ENCODE data around the gene C7orf57.
"Not testable (repeated sequence)": the region's sequence is repeated elsewhere in the genome, so short reads cannot be mapped to it uniquely, and the experiment has no call there.

The C7orf57 gene

DNA sequence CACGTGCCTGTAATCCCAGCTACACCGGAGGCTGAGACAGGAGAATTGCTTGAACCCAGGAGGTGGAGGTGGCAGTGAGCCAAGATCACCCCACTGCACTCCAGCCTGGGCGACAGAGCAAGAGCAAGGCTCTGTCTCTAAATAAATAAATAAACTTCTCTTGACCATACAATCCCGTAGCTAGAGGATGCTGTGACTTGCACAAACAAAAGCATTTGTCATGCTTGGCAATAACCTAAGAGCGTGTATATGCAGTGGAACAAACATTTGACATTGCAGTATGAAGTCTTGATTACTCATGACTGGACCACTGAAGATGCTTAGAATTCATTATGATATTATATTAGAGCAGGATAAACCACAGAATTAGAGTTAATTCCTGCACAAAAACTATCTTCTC is 1.4 kb upstream of the C7orf57 start:
- DNase-seq (ENCODE audit: low read depth in 1 of 2, low spot score in 1 of 2): no peak

DNA sequence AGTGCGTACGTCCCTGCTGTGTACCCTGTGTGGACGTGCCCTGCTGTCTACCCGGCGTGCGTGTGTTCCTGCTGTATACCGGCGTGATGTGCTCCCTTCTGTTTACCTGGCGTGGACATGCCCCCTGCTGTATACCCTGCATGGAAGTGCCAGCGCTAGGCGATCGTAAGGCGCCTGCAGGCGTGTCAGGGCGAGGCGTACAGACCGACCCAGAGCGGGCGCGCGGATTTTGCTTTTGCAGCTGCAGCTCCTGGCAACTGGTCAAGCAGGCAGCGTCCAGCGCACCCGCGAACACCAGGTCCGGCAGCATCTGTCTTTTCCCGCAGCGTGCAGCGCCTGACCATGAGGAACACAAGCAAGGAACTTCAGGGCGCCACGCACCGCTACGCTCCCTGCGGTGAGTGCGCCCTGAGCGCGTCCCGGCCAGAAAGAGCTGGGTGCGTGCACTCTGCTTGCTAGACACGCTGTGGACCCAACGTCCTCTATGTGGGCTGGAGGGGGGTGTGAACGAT is 680 bp downstream of the C7orf57 start:
- no peak for DNase-seq (ENCODE audit: low read depth in 1 of 2, low spot score in 1 of 2)

GRCh38 chr7:48038815-48039506 is 3.6 kb downstream of the C7orf57 start:
- DNase-seq (ENCODE audit: low read depth in 1 of 2, low spot score in 1 of 2): no peak

DNA sequence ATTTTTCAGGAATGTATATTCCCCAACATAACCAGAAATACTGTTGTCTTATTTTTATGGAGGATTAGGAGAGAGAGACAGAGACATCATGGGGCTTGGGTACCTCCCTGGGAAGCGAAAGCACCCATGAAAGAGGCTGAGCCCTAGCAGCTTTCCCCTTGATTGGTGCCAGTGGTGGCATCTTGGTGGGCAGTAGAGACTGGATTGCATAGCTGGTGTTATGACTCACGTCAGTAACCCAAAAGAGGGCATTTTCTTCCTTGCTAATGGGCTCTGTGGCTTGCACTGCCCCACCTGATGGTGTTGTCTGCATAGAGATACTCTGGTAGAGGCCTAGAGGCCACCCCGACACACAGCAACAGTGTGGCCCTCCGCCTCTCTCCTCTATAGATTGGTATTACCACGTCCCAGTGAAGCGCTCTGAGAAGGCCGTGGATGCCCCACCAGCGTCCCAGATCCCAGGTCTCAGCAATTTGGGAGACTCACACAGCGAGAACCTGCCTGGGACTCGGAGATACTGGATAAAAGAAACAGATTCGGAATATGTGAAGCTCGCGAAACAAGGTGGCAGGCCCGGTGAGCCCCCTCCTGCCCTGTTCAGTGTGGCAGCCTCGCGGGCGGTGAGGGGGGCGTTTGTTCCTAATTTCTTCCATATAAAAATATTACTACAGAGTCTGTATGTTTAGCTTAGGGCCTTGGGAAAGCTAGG is 5.8 kb downstream of the C7orf57 start:
- DNase-seq (ENCODE audit: low read depth in 1 of 2, low spot score in 1 of 2): no peak

DNA sequence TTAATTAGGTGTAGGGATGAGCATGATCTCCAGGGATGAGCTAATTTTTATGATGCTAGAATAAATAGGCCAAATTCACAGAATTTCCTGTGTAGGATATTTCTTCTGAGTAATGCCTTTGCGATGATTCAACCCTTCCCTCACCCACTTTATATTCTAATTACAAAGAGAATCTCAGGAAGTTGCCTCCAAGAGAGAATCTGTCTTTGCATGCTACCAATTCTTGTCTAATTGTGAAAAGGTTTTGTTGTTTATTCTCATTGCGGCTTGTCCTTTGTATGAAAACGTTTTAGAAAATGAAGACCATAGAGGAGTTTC is 6.3 kb downstream of the C7orf57 start:
- DNase-seq (ENCODE audit: low read depth in 1 of 2, low spot score in 1 of 2): no peak

DNA sequence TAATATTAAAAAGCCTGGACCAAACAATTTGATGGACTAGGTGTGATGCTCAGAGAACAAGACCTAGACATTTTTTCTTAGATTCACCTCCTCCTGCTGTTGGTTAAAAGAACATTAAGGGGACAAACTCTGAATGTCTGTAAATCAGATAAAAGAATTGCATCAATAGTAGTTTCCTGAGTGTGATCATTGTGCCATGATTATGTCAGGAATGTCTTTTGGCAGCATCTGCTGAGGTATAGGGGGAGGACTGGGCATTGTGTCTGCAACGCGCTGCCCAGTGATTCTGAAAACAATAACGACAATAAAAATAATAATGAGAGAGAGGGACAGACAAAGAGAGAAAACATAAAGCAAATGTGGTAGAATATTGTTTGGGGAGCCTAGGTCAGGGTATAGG is 6.9 kb downstream of the C7orf57 start:
- DNase-seq (ENCODE audit: low read depth in 1 of 2, low spot score in 1 of 2): no peak

- no peak for DNase-seq (ENCODE audit: low read depth in 1 of 2, low spot score in 1 of 2)
Observed at GRCh38 chr7:48042636-48043035, 7.3 kb downstream of the C7orf57 start.

GRCh38 chr7:48045195-48045765 is 9.9 kb downstream of the C7orf57 start:
- no peak for DNase-seq (ENCODE audit: low read depth in 1 of 2, low spot score in 1 of 2)

DNA sequence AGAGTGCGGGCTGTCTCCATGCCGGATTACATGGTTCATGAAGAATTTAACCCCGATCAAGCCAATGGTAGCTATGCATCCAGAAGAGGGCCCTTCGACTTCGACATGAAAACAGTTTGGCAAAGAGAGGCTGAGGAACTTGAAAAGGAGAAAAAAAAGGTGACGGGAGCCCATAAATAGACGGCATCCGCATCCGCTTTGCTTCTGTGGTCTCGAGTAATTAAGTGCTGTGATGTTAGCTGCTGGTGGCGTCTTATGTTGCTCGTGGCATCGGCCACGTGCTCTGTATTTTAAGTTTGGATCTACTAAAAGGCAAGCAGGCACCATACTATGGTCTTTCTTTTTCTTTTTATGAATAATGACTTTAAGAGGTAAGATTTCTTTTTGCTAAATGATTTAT is 11.1 kb downstream of the C7orf57 start:
- DNase-seq (ENCODE audit: low read depth in 1 of 2, low spot score in 1 of 2): no peak

- no peak for DNase-seq (ENCODE audit: low read depth in 1 of 2, low spot score in 1 of 2)
Observed at GRCh38 chr7:48048113-48048512, 12.8 kb downstream of the C7orf57 start.

- no peak for DNase-seq (ENCODE audit: low read depth in 1 of 2, low spot score in 1 of 2)
Observed at GRCh38 chr7:48049850-48050249, 14.5 kb downstream of the C7orf57 start.

DNA sequence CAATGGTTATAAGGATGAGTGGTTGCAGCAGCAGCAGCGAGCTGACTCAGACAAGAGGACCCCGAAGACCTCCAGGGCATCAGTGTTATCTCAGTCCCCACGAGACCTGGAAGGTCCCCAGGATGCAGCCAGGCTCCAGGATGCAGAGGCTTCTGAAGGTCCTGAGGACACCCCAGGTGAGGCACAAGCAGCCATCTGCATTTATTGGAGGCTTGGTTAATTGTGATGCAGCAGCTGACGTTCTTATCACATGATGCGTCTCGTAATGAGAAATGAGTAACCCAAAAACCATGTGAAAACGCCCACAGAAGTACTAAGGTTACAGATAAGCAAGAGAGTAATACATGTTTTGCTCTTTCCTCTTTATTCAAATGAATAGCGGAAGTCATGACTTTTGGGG is 17.4 kb downstream of the C7orf57 start:
- no peak for DNase-seq (ENCODE audit: low read depth in 1 of 2, low spot score in 1 of 2)

DNA sequence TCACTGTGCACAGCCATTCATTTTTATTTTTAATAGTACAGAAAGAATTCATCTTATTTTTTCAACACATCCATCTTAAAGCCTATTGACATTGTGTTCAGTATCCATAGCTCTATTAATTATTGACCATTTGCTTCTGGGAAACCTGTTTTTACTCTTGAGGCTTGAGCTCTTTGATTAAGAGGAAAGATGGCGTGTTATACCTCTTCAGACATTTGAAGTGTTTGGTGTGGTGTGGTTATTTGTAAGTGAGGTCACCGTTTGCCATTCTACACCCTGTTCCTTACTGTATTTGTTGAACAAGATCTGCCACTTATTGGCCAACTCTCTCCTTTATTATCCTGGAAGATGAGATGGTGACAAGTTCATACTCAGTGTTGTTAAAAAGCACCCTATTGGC is 18.4 kb downstream of the C7orf57 start:
- no peak for DNase-seq (ENCODE audit: low read depth in 1 of 2, low spot score in 1 of 2)

GRCh38 chr7:48058990-48059389 is 23.6 kb downstream of the C7orf57 start:
- no peak for DNase-seq (ENCODE audit: low read depth in 1 of 2, low spot score in 1 of 2)

GRCh38 chr7:48059706-48060105 is 24.4 kb downstream of the C7orf57 start:
- DNase-seq (ENCODE audit: low read depth in 1 of 2, low spot score in 1 of 2): no peak

DNA sequence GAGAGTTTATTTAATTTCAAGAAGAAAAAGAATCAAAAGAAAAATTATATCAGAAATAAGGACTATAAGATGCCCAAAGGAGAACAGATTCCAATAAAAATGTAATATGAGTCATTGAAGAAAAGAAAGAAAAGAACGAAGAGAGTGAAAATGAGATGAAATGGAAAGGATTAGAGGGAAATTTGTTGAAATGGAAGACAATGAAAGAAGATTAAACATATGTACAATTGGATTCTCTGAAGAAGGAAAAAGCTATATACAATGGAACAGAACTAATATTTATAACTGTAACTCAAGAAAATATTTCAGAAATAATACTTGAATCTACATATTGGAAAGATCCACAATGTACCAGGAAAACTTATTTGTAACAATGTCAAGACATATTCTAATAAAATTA is 28.6 kb downstream of the C7orf57 start:
- no peak for DNase-seq (ENCODE audit: low read depth in 1 of 2, low spot score in 1 of 2)

DNA sequence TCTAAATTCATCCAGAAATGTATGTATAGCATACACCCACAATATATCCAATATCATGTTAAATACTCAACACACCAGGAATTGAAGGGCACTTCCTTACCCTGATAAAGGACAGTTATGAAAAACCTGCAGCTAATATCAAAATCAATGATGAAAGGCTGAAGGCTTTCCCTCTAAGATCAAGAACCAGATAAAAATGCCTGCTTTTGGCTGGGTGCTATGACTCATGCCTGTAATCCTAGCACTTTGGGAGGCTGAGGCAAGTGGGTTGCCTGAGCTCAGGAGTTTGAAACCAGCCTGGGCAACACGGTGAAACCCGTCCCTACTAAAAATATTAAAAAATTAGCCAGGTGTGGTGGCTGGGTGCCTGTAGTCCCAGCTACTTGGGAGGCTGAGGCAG is 32.1 kb downstream of the C7orf57 start:
- no peak for DNase-seq (ENCODE audit: low read depth in 1 of 2, low spot score in 1 of 2)

DNA sequence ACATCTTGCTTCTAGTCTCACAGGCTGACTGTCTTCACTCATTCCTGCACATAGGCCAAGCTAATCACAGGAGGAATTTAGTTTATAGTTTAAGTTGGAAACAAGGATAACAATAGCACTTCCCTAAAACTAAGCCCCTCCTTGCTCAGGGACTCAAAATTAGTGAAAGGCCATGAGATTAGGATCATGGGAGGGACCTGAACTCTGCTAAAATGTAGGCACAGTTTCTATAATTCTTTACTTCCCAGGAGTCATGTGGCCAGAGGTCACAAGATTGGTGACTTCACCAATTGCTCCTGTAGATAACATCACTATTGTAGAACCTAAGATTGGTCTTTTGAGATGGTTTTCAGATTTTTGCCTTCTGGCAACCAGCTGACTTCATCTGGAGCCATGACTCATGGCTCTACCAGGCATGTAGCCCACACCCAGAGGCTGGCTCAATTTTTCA is 38.9 kb downstream of the C7orf57 start:
- DNase-seq (ENCODE audit: low read depth in 1 of 2, low spot score in 1 of 2): no peak

DNA sequence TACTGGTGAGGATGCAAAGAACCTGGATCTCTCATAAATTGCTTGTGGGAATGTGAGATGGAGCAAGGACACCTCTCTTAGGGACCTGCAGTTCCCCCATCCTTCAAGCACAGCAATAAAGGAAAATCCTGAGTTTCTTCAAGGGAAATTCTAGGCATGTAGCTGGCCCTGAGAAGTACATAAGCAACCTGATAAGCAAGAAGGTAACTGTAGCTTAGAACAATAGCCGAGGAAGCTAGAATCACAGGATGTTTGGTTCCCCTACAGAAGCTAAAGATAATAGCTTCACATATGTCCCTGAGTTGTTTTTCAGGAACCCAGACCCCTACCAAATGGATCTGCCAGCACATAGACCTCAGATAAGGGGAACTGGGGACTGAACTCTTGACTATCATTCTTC is 42.1 kb downstream of the C7orf57 start:
- no peak for DNase-seq (ENCODE audit: low read depth in 1 of 2, low spot score in 1 of 2)

GRCh38 chr7:48078470-48078869 is 43.1 kb downstream of the C7orf57 start:
- no peak for DNase-seq (ENCODE audit: low read depth in 1 of 2, low spot score in 1 of 2)

GRCh38 chr7:48082378-48082777 is 47.0 kb downstream of the C7orf57 start:
- not testable (repeated sequence) for DNase-seq (ENCODE audit: low read depth in 1 of 2, low spot score in 1 of 2)

DNA sequence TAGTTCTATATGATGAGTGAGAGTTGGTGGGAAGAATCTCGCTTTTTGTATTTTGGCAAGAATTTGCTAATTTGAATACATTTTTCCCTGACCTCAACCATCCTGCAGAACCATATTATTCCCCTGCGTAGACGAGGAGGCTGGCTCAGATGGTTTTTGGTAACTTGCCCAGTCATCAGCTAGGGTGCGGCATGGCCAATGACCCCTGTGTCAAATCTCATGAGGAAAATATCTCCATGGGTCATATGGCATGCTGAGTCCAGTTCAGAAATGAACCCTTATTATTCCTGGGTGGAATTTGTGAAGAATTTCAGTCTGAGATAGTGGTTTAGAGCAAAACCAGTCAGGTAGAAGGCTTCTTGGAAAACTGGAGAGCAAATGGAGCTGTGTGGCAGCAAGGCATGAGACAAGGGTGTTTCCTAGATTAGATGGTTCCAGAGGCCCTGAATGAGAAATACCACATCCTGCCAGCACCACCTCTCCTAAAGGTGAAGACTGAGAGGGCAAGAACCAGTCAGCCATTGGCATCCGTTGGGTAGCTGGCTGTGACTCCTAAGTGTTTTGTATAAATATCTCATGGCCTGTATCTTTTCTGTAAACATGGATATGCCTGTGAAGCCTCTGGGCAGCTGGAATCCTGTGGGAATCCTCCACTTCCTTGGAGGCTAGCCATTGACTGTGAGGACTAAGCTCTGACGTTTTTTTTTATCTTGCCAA is 47.9 kb downstream of the C7orf57 start:
- no peak for DNase-seq (ENCODE audit: low read depth in 1 of 2, low spot score in 1 of 2)

Measured in activated T-helper 1 cell treated with anti-CD3 and anti-CD28 coated beads, Interleukin-2, amount 50 U/mL, for 16 hours (primary cell).